Stimulated activated CD8-positive, alpha-beta memory T cell treated with anti-CD3 and anti-CD28 coated beads, Interleukin-4, amount 100 ng/mL, for 1 hour (primary cell): ENCODE results near the gene CAMK4.

Source experiments
- DNase-seq, 2 donors: peaks; one replicate each; pipeline ENCODE4 v3.0.0-alpha.2; 2020; ENCODE audit warnings: low read depth in 2 of 2, low spot score in 1 of 2

CAMK4 gene

DNA sequence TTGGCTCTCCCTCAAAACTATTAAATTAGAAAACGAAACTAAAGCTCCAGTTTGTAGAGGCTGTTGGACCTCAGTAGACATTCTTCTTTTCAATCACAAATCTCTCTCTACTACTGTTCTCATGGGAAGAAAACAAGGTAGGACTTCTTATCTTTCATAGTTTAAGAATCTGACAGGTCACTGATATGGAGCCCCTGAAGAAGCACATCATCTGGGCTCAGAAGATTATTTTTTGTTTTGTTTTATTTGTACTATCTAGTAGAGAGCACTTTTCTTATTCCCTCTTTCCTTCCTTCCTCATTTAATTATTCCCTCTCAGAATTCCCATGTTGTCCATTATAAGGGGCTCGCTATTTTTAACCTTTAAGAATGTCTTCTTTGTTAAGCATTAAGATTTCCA lies 261.9 kb downstream of the CAMK4 start:
- no peak for DNase-seq

DNA sequence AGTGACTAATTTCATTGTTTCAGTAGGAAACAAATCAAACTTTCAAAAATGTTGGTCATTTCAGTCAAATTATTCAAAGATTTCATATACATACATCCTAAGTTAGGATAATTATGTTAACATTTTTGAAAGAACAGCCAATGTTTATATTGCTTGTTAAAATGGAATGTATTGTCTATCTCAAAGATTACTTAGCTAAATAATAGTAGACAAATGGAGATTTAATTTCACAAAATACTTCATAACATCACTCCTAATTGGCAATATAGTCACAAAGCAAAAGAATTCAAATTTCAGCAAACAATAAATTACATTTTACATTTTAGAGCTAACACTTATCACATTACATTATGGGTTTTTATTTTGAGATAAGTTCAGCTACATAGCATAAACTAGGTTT lies 262.7 kb downstream of the CAMK4 start:
- no peak for DNase-seq

DNA sequence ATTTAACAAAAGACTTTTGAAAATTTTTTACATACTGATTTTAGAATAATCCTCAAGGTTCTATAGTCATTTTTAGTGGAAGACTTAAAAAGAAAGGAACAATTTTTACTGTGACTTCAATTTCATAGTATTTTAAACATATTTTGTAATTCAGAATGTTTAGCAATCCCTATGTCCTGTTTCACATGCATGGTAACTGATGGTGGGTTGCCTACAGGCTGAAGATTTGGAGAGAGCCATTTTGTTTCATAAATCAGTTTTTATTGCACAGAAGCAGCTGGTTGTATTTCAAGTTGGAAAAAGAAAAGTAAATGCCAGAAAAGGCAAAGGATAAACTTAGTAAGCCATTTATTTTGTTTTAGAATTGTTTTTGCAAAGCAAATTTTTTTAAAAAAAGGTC lies 264.2 kb downstream of the CAMK4 start:
- no peak for DNase-seq

DNA sequence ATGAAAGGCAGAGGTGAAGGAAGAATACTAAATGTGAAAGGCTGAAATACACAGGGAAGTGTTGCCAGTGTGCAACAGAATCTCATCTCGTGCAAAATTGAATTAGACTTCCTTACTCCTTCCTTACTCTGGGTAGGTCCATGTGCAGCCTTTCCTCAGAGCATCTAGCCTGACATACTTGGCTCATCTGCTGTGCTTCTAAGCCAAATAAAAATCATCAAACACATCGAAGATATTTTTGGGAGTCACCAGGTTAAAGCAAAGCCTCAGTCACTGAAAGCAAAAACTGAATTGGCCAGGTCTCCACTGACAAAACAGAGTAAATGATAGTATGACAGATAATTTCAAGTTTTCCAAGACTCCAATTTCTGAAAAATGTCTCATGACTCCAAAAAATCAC lies 268.8 kb downstream of the CAMK4 start:
- DNase-seq = no peak

DNA sequence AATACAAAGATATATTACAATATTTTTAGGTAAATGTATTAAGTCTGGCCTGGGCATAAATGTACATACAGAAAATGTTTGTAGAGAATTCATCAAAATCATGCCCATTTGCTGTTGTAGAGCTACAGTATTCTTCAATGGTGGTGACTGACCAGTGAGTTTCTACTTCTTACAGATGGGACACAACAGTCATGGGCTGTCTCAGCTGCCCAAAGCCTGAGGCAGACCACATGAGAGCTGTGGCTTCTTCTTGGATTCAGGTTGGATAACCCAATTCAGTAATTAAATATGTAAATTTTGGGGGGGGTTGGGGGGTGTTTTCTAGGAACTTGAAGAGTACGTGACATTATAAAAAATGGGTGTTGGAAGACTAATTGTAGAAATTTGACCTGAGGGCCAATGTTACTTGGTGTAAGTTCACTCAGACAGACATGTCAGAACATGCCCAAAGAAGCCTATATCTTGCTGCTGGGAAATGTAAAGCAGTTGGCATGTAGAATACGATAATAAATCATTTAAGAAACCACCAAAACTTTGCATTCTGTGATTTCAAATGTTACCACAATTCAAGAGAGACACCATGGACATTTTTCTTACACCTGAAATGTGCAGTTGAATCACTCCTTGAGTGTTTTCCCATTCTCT lies 270.3 kb downstream of the CAMK4 start:
- no peak for DNase-seq

DNA sequence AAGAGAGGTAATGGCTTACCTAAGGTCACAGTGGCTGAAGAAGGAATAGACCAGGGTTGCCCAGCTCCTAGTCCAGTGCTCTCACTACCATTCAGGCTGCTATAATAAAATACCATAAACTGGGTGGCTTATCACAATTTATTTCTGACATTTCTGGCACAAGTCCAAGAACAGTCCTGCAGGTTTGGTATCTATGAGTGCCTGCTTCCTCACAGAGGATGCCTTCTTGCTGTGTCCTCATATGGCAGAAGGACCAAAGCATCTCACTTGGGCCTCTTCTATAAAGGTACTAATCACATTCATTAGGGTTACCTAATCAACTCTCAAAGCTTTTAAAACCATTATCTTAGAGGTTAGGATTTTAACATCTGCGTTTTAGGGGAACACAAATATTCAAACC lies 271.0 kb downstream of the CAMK4 start:
- no peak for DNase-seq

DNA sequence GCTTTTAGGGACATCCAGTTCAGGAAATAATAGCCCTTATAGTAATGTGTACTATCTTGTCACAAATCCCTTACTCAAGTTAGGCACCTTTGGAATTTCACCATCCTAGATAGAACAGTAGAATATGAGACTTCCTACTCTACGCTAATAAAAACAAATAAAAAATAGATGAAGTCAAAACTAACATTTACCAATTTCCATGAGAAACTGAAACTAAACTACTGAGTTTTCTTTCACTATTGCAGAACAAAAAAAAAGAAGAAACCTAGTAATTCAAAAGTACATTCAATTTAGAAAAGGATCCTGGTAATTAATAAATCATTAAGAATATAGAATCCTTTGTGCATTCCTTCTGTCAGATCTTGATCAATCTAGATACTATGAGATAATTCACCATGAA lies 274.2 kb downstream of the CAMK4 start:
- DNase-seq = no peak

DNA sequence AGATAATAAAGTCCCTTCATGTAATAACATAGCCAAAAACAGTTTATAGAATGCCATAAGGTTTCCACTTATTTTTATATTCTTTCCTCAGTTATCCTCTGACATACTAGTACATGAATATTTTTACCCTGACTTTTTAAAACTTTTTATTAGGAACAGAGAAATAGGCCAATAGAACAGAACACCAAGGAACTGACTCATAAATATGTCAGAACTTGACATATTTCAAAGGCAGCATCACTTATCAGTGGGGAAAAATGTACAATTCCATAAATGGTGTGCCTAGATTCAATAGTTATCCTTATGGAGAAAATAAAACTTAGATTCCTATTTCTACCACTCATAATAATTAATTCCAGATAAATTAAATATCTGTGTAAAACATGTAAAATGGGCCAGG lies 278.8 kb downstream of the CAMK4 start:
- no peak for DNase-seq

DNA sequence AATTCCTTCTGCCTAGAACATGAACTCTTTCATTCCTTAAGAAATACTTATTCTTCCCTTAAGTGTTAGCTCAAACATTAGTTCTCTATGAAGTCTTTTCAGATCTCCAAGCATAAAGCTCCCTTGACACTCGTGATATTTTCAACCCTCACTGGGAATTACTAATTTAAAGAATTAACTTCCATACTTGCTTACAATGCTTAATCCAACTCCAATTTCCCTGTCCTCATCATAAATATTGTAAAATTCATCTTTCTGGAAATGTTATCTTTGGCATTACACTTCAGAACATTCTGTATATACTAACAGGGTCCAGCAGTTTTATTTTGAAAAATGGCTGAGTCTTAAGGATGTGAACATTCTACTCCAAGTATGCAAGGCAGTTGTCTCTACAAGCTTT lies 280.9 kb downstream of the CAMK4 start:
- no peak for DNase-seq

DNA sequence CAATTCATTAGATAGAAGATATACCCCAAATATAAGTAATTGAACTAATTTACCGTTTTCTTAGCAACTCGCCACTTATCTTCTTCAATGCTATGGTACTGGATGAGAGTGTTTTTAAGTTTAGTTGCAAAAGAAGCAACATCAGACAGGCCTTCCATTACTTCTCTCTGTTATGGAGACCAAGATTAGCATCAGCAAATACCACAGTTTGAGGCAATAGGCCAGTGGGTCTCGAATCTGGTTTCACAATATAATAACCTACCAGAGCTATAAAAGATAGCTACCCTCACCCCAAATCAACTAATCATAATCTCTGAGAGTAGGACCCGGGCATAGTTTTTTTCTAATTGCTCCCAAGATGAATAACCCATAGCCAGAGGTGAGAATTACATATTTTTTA lies 283.1 kb downstream of the CAMK4 start:
- DNase-seq = no peak

DNA sequence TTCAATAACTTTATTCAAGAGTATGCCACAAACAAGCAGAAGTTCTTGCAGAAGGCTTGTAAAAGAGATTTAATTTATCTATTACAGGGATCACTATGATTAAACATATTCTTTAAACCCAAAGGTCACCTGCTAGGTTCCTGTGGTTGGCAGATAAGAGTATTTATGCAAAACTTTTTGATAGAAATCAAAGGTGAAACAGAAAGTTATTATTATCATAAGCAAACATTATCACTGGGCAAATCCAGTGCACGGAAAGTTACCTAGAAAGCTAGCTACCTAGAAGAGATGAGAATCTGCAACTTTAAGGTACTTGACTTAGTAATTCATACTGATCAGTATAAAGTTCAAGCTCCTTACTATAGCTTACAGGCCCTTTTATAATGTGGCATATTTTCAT lies 284.9 kb downstream of the CAMK4 start:
- DNase-seq = no peak

DNA sequence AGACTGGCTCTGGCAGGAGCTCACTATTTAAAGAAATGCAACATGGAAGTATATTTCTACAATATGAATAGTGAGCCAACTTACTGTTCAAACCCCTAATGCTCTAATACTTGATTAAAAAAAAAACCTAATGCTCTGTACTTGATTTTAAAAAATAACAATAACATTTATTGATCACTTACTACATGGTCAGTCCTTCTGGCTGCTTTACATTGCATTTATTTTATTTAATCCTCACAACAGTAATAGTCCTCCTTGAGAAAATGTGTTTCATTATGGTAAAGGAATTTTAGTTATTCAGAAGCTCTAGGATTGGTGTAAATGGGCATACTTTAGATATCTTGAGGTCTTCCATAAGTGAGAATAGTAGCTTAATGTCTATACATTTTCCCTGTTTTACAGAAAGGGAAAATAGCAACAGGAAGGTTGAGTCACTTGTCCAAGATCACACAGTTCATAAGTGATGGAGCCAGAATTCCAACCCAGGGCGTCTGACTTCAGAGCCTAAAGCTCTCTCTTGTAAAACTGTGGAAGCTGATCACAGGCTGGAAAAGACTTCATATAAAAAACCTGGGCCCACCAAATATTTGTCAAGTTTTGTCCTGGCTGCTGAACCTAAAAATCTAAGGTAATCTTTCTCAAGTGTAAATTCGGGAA lies 287.1 kb downstream of the CAMK4 start:
- no peak for DNase-seq

DNA sequence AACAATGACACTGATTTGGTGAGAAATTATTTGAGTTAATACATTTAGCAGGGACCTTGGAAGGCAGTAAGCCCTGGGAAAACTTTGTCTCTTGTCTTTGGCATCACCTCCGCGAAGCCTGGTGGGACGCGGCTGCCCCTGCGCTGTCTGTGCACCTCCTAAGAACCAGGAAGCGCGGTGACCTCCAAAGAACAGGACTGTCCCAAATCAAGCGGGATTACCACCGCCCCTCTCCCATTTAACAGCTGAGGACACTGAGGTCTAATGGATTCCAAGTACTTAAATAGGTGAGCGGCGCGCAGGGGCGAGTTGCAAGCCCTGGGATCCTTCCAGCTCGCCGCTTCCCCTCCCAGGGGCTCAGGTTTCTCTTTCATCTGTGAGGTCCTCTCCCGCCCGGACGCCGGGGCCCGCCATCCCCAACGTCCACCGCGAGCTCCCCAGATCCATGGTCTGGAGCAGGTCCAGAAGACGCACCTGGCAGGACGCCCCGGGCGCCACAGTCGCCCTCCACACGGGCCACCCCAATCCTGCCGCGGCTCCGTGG lies 287.7 kb downstream of the CAMK4 start:
- no peak for DNase-seq

DNA sequence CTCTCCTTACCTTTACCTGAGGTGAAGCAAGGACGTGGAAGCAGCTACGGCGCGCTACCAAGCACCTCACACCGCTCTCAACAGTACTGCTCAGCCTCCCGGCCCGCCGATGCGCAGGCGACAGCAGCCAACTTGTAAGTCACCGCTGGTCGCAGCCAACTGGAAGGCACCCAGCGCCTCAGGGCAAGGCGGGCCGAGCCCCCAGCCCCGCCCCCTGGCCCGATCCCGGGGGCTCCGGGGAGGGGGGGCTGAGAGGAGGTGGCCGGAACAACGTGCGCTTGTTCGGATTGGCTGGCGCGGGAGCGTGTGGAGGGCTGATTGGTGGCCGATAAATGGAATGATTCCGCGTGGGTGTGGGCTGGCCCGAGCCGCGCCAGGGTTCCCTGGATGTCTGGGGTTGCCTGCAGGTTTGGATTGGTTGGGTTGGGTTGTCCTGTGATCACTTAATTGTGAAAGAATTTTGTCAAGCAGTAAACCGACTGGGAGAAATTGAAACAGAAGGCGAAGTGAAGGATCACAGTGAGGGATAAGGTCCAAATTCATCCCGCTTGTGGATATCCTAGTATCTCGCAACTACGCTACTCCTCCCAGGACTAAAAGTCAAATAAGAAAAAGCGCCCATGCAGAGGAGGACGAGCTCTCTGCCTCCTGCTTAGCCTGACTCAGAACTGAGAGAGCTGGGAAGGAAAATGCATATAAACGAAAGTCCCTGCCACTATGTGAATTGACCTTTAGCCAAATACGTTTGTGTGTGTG lies 288.4 kb downstream of the CAMK4 start, which contains the start of gene STARD4:
TSS of gene STARD4 (minus strand) at position 161 of the 756 bp plus-strand sequence. CDS start 5,102 bp downstream, outside the sequence.
- DNase-seq = peak; percentile 78 to 88

DNA sequence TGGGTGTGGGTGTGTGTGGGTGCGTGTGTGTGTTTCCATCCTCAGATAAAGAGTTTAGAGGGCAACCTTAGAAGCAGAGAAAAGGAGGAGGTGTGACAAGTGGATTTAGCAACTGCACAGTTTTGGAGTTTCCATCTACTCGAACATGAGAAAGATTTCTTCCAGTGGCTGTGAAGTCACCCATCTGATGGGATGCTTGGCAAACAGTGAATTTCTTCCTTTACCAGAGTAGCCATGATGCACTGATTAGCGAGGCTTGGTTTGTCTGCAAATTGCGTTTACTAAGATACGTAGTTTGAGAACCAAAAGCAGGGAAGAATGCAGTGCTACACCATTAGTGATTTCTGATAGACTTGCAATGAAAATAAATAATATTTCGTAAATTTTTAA lies 288.9 kb downstream of the CAMK4 start:
- no peak for DNase-seq

DNA sequence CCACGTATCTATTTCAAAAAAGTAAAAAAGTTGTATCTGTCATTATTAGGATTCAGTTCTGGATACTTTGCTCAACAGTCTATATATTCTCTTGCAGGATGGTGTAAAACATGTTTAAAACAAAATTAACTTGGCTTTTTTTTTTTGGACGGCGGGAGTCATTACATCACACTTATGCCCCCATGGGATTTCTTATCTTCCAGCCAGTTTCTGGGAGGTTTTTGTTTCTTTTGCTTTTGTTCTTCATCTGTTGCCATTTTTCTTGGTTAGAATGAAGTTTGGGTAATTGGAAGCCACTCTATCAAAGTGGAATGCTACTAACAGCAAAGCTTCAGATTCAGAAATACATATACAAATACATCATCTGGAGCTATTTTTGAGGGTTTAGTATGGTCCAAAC lies 289.9 kb downstream of the CAMK4 start:
- no peak for DNase-seq

DNA sequence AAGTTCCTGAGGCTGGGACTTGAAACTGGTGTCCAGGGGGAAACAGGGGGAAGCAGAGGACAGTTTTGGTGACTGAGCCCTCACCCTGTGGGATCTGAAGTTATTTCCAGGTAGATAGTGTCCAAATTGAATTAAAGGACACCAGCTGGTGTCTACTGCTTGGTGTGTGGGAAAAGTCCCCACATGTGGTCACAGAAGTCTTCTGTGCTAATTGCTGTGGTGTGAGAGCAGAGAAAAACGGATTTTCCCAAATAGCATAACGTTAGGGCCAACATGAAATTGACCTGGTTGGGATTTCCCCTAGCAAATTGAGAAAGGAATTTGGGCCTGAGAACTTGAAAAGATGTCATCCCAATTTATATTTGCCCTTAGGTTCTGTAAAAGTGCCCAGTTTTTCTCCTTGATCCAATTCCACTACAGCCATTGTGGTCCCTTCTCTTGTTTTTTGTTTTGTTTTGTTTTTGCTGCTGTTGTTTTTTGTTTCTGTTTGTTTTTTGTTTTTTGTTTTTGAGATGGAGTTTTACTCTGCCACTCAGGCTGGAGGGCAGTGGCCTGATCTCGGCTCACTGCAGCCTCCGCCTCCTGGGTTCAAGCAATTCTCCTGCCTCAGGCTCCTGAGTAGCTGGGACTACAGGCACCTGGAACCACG lies 293.8 kb downstream of the CAMK4 start:
- no peak for DNase-seq

DNA sequence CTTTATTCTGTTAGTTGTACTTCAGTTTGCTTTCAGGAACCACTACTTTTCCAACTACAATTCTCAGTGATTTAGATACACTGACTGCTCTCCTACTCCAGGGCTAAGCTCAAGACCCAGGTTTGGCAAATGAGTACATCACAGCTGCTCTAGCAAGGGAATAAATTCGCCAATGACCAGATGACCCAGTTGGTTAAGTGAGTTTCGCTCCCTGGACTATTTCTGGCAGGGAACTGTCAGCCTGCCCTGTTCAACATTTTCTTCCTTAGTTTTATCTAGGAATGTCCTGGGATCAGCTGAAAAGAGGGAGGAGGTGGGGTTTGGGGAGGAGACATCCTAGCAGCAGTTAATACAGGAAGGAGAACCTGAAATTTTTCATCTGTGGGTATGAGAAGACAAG lies 294.6 kb downstream of the CAMK4 start:
- DNase-seq = no peak

DNA sequence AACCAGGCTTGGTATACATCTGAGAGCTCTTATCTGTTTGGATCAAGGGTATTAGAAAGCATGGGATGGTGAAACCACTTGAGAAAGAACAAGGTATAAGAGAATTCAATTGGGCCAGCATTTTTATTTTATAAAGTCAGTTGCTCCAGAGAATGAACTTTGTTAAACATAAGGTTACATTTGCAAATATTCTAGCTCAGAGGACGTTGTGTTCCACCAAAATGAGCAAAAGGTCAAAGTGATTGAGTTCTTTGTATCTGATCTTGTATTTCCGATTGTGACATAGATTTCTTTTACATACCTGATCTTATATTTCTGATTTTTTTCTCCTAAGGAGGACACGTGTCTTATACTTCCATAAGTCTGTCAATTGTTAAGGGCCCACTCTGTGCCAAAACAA lies 296.7 kb downstream of the CAMK4 start:
- no peak for DNase-seq

DNA sequence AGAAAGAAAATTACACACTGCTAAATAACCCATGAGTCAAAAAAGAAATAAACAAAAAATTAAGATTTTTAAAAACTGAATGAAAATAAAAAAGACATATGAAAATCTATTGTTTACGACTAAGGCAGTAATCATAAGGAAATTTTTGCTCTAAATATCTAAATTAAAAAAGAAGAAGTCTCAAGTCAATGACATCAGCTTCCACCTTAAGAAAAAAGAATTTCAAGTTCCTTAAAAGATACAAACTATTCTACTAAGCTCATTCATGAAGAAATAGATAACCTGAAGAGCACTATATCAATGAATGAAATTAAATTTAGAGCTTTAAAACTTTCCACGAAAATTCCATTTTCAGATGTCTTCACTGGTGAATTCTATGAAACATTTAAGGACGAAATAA lies 303.9 kb downstream of the CAMK4 start:
- DNase-seq = no peak

DNA sequence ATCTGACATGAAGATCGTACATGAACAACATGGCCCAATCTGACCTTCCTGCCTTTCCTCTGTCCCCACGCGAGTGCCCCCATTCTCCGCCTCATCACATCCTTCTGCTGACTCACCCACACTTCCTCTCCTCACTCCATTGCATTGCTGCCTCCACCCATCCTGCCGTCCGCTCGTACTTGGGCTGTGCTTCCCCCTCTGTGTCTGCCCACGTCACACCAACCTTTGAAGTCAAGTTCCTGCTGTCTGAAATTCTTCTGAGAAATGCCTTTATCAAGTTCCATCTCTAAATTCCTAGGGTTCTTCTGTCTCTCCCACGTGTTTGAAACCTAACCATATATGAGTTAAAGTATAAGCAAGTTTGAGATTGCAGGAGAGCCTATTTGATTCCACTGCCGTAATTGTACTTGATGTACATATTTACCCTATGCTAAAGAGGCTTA lies 306.1 kb downstream of the CAMK4 start:
- DNase-seq = peak; percentile 49 to 57
